Thoracic aorta endothelial cell (primary cell): ENCODE results near the gene CHRNB4. TPM values are rescaled to one million over a fixed set of nuclear protein-coding genes. Genes with fewer than 3 reads are reported as not detected.

Experiments used
- small RNA-seq: library from RNA; depleted of rRNA; stranded (forward); fragments of <200 nt; gene quantifications from one replicate; pipeline ENCODE3, GENCODE V24; 2012
- total RNA-seq: library from RNA; depleted of rRNA; stranded (reverse); fragments of >200 nt; gene quantifications from 2 replicates; pipeline ENCODE4 v1.2.3, GENCODE V29; 2012

The CHRNB4 gene, protein sequence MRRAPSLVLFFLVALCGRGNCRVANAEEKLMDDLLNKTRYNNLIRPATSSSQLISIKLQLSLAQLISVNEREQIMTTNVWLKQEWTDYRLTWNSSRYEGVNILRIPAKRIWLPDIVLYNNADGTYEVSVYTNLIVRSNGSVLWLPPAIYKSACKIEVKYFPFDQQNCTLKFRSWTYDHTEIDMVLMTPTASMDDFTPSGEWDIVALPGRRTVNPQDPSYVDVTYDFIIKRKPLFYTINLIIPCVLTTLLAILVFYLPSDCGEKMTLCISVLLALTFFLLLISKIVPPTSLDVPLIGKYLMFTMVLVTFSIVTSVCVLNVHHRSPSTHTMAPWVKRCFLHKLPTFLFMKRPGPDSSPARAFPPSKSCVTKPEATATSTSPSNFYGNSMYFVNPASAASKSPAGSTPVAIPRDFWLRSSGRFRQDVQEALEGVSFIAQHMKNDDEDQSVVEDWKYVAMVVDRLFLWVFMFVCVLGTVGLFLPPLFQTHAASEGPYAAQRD
- not detected in 2 replicates for total RNA-seq

DNA sequence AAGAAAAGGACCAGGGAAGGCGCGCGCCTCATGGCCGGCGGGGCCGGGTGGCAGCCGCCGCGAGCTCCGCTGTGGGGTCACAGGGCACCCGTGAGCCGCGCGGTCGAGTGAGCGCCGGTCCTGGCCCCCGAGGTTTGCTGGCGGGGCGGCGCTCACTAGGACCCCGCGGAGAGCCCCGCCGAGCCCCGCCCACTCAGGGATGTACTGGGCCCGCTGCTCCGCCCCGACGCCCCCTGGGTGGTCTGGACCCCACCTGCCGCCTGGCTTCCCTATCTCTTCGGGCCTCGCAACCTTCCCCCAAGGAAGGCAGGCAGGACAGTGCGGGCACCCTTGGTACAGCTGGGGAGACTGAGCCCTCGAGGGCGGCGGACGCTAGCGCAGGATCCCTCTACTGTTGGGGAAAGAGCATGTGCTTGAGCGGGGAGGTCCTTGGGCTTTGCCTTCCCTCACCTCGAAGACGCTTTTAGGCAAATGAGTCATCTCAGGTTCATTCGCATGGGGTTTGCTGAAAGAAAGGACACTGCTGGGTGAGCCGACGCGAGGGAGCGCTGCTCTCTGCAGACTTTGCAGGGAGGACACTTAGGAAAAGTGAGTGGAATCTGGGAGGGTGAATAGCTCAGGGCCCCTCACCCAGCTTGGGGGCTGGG, at the start of gene CHRNB4:
Gene CHRNB4, minus strand, starts transcription at position 109 of the 647 bp plus-strand sequence. Its CDS starts 77 bp downstream, at position 32.

DNA sequence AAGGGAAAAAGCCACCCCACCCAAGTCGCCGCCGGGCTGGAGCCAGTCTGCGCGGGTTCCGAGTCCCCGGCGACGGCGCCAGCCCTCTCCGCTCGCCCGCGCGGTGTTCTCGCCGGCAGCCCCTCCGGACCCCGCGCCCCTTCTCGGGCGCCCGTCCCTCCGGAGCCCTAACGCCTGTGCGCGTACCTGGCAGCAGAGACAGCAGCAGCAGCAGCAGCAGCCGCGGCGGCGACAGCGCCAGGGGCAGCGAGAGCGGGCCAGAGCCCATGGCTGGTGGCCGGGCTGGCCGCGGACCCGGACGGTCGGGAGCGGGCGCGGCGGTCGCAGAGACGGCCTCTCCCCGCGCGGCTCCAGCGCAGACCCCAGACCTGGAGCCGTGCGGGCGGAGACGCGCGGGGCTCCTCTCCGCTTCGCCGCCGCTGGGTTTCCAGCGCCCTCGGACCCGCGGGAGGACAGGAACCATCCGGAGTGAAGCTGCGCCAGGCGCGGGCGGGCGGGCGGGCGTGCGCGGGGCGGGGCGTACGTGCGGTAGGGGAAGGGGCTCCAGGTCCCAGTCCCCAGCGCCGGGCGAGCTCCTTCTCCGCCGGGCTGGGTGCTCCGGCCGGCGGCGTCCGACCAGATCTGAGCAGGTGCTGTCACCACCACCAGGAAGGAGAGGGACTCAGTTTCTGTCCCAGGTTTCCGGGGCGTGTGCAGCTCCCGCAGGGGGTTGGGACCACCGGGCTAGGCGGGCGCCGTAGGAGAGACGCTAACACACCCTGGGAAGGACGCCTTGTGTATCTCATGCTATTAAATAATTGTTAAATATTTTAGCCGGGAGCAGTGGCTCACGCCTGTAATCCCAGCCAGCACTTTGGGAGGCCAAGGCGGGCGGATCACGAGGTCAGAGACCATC, 20.2 kb downstream of the CHRNB4 start, which contains the start of gene CHRNA3:
Gene CHRNA3, minus strand, starts transcription at position 470 of the 895 bp plus-strand sequence. Its CDS starts 202 bp downstream, at position 268.

Small RNAs within 50 kb of the gene (small RNA-seq; reads per million reads assigned to genes)
- gene AC067863.2, result not detected

Other genes with a start within 250 kb of the CHRNB4 start
- 55.1 and 62.2 TPM in 2 replicates for gene IREB2, start 203.0 kb downstream of the CHRNB4 start, total RNA-seq
- 2.1 and 3.4 TPM in 2 replicates for gene HYKK, start 133.6 kb downstream of the CHRNB4 start, total RNA-seq
- gene PSMA4, start 100.8 kb downstream of the CHRNB4 start, total RNA-seq, result 449 and 528 TPM in 2 replicates
- gene CHRNA5, start 75.7 kb downstream of the CHRNB4 start, total RNA-seq, result 15.2 and 19.1 TPM in 2 replicates
- not detected in 2 replicates for gene CHRNA3, start 20.2 kb downstream of the CHRNB4 start, total RNA-seq
- gene ADAMTS7, start 170.3 kb upstream of the CHRNB4 start, total RNA-seq, result 7.2 and 18.9 TPM in 2 replicates
- gene MORF4L1, start 231.7 kb upstream of the CHRNB4 start, total RNA-seq, result 298 and 414 TPM in 2 replicates